Neural crest cell (in vitro differentiated cells): Measurements from ENCODE around the gene CXXC1. TPM values are rescaled to one million over a fixed set of nuclear protein-coding genes. Genes with fewer than 3 reads are reported as not detected.
"Not testable (repeated sequence)": the region's sequence is repeated elsewhere in the genome, so short reads cannot be mapped to it uniquely, and the experiment has no call there.

Experiments
- DNase-seq: peaks from one replicate; pipeline ENCODE4 v3.0.0; 2021; ENCODE audit warnings: low read depth, mixed read lengths, low spot score
- H3K27ac Mint-ChIP-seq: one replicate; pipeline ENCODE4 v1.8.0; 2021; ENCODE audit warnings: mild to moderate bottlenecking, mixed read lengths; ENCODE audit not compliant: unreplicated experiment
- H3K27me3 Mint-ChIP-seq: 2 replicates; pipeline ENCODE4 v1.8.0; 2021; ENCODE audit warnings: low read depth, mild to moderate bottlenecking, mixed read lengths
- H3K36me3 Mint-ChIP-seq: 2 replicates; pipeline ENCODE4 v1.8.0; 2021; ENCODE audit warnings: low read depth, mild to moderate bottlenecking, mixed read lengths
- H3K4me1 Mint-ChIP-seq: 2 replicates; pipeline ENCODE4 v1.8.0; 2021; ENCODE audit warnings: mixed read lengths
- H3K4me3 Mint-ChIP-seq: one replicate; pipeline ENCODE4 v1.8.0; 2021; ENCODE audit warnings: mild to moderate bottlenecking, mixed read lengths
- H3K9me3 Mint-ChIP-seq: 2 replicates; pipeline ENCODE4 v1.8.0; 2021; ENCODE audit warnings: mixed read lengths
- total RNA-seq: library from RNA; stranded (reverse); gene quantifications from 2 replicates; pipeline ENCODE4 v1.2.1, GENCODE V29; 2021
- TF ChIP-seq, protein P1 (sequence below): fragments of 200-600 bp; sonication (generic); conservative IDR thresholded peaks from 2 replicates; pipeline ENCODE4 v1.5.0; 2021; ENCODE audit warnings: antibody characterized with exemption, mild to moderate bottlenecking

Gene CXXC1
- total RNA-seq, 1 donor from 2014 or later = 108 TPM

- peaks cover 10% of the 10 kb centered on the region for H3K27me3 Mint-ChIP-seq
These were observed 1.6 kb upstream of the CXXC1 start for GRCh38 chr18:50289108-50289443.

DNA sequence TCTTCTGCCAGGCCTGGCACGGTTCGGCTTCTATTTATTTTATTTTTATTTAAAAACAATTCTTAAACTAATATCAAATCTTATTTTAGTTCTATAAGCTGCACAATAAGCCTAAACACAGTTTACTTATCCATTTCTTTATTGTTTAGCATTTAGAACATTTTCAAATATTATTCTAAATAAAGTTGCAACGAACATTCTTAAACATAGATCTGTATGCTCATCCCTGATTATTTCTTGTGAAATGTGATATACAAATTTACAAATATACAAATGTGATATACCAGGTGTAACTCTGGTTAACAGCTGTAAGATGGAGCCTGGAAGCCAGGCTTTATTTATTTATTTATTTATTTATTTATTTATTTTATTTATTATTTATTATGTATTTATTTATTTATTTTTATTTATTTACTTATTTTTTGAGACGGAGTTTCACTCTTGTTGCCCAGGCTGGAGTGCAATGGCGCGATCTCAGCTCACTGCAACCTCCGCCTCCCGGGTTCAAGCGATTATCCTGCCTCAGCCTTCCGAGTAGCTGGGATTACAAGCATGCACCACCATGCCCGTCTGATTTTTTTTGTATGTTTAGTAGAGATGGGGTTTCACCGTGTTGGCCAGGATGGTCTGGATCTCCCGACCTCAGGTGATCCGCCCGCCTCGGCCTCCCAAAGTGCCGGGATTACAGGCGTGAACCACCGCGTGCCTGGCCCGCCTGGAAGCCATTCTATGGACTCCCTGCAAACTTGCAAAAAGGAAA, 1.0 kb upstream of the CXXC1 start:
- Mint-ChIP-seq H3K4me3 (peak overlapping the region; percentile 98), H3K4me1 (peaks cover 21% of the 10 kb centered on the region), H3K27me3 (peaks cover 10% of the 10 kb centered on the region)
- H3K9me3 Mint-ChIP-seq, DNase-seq, H3K36me3 Mint-ChIP-seq, H3K27ac Mint-ChIP-seq: not testable (repeated sequence)

More at GRCh38 chr18:50289108-50289443, 1.6 kb upstream of the CXXC1 start:
- H3K4me1 Mint-ChIP-seq = peaks cover 21% of the 10 kb centered on the region
- peak overlapping the region; percentile 80 for H3K4me3 Mint-ChIP-seq
- DNase-seq = no peak
- H3K9me3 Mint-ChIP-seq = no peaks in the 10 kb centered on the region
- no peak overlapping the region for H3K27ac Mint-ChIP-seq
- TF ChIP-seq, protein P1, sequence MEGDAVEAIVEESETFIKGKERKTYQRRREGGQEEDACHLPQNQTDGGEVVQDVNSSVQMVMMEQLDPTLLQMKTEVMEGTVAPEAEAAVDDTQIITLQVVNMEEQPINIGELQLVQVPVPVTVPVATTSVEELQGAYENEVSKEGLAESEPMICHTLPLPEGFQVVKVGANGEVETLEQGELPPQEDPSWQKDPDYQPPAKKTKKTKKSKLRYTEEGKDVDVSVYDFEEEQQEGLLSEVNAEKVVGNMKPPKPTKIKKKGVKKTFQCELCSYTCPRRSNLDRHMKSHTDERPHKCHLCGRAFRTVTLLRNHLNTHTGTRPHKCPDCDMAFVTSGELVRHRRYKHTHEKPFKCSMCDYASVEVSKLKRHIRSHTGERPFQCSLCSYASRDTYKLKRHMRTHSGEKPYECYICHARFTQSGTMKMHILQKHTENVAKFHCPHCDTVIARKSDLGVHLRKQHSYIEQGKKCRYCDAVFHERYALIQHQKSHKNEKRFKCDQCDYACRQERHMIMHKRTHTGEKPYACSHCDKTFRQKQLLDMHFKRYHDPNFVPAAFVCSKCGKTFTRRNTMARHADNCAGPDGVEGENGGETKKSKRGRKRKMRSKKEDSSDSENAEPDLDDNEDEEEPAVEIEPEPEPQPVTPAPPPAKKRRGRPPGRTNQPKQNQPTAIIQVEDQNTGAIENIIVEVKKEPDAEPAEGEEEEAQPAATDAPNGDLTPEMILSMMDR = no peak
- peaks cover 4% of the 10 kb centered on the region for H3K36me3 Mint-ChIP-seq

GRCh38 chr18:50287028-50287440, 458 bp downstream of the CXXC1 start:
- peaks cover 13% of the 10 kb centered on the region for H3K36me3 Mint-ChIP-seq
- DNase-seq = no peak
- TF ChIP-seq, protein P1 = no peak
- H3K27me3 Mint-ChIP-seq = peaks cover 8% of the 10 kb centered on the region
- H3K27ac Mint-ChIP-seq = peak overlapping the region; percentile 94
- H3K4me1 Mint-ChIP-seq = peaks cover 21% of the 10 kb centered on the region
- peak overlapping the region; percentile 98 for H3K4me3 Mint-ChIP-seq
- H3K9me3 Mint-ChIP-seq = no peaks in the 10 kb centered on the region

DNA sequence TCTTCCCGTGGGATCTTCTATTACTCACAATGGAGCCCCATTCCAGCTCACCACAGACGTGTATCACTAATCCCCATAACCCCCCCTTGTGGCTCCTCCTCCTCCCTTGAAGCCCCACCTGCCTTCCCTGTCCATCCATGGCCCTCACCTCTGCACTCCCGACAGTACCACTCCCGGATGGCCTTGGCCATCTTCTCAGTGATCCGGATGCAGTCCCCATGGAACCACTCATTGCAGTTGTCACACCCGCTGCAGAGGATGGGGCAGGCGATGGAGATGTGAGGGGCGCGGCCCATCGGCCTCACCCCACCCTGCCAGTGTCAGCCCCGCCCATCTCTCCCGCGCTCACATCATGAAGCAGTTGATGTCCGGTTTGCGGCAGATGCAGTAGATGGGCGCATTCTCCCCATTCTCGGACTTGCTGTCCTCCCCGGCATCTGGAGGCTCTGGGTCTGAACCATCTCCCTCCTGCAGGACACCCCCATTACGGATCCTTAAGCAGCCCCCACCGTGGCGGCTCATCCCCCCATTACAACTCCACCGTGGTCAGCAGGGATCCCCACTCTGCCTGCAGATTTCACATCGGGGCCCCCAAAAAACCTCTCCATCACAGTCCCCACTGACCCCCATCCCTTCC, 983 bp downstream of the CXXC1 start:
- Mint-ChIP-seq H3K27ac (peak overlapping the region; percentile 94), H3K4me3 (peak overlapping the region; percentile 98), H3K36me3 (peaks cover 13% of the 10 kb centered on the region), H3K4me1 (peaks cover 22% of the 10 kb centered on the region), H3K27me3 (peaks cover 8% of the 10 kb centered on the region), H3K9me3 (no peaks in the 10 kb centered on the region)
- no peak for DNase-seq
- TF ChIP-seq, protein P1 = no peak

- peaks cover 4% of the 10 kb centered on the region for H3K27me3 Mint-ChIP-seq
- no peaks in the 10 kb centered on the region for H3K9me3 Mint-ChIP-seq
- no peak for DNase-seq
- TF ChIP-seq, protein P1 = no peak
- peak overlapping the region; percentile 98 for H3K4me3 Mint-ChIP-seq
- no peak overlapping the region for H3K27ac Mint-ChIP-seq
- H3K4me1 Mint-ChIP-seq = peaks cover 29% of the 10 kb centered on the region
- H3K36me3 Mint-ChIP-seq = peaks cover 13% of the 10 kb centered on the region
These were observed 1.7 kb downstream of the CXXC1 start for GRCh38 chr18:50285631-50286321.
